GM19025 (cell line): ENCODE measurements around the gene FGFR3.

Experiments used
- ATAC-seq: cut with Tn5 transposase; IDR thresholded peaks from one replicate; pipeline ENCODE4 v1.9.1; 2021; ENCODE audit warnings: mild to moderate bottlenecking, low read depth, moderate library complexity; ENCODE audit not compliant: unreplicated experiment

Gene FGFR3

DNA sequence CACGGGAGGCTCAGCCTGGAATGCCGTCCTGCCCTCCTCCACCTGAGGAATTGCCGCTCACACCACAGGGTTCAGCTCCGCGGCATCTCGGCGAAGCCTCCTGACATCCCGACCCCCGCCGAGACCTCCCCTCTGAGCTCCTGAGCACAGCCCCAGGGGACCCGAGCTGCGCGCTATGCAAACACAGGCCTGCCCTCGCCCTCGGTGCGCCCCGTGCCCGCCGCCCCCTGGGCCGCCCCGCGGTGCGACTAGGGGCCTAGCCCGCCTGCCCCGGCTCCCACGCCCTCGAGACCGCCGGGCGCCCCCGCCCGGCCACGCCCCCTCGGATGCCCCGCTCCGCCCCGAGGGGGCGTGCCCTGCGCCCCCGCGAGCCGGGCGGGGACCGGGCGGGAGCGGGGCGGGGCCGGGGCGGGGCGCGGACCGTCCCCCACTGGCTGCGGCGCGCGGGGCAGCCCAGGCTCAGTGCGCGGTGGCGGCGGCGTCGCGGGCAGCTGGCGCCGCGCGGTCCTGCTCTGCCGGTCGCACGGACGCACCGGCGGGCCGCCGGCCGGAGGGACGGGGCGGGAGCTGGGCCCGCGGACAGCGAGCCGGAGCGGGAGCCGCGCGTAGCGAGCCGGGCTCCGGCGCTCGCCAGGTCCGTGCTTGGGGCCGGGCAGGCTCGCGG lies at the start of gene FGFR3:
Gene FGFR3 (plus strand): TSS at position 462 of the 664 bp plus-strand sequence. CDS start 642 bp downstream, outside the sequence.
- ATAC-seq, result peak; percentile 68

DNA sequence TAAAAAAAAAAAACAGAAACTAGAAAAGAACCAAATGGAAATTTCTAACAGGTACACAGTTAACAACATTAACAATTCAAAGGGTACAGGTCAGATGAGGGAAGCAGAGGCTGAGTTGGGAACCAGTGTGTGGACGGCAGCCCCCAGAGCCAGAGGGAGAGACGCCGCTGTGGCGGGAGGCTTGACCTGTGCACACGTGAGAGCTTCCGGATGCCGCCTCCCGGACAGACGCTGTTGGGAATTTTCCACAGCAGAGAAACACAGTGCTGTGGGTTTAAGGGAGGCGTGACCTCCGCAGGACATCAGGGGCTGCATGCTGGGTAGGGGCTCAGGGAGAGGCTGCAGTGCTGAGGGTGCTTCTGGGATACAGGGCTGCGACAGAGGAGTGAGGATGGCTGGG lies 49.5 kb upstream of the FGFR3 start:
- no peak for ATAC-seq

DNA sequence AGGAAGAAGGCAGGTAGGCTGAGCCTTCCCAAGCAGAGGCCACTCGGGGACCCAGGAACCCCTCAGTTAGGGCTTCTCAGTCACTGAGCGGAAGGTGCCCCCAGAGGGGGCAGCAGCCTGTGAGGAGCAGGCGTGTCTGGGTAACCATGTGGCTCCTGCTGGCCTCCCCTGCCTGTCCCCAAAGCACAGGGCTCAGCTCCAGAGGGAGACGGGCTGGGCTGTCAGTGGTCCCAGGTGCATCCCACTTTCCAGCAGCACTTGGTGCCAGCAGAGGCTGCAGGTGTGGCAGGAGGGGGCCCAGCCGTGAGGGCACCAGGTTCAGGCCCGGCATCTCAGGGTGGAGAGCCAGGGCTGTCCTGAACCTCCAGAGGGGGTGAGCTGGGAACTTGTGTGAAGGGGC lies 49.1 kb upstream of the FGFR3 start:
- ATAC-seq, result no peak

DNA sequence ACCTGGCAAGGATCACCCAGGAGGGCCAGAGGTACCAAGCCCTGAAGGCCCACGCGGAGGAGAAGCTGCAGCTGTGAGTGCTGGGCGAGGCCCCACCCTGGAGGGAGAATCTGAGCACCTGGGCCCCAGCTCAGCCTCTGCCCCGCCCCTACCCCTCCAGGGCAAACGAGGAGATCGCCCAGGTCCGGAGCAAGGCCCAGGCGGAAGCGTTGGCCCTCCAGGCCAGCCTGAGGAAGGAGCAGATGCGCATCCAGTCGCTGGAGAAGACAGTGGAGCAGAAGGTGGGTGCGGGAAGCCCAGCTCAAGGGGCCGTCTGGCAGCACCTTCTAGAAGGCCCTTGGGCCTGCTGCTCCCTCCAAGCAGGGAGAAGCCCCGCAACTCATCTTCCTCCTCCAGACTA lies 48.5 kb upstream of the FGFR3 start:
- no peak for ATAC-seq

DNA sequence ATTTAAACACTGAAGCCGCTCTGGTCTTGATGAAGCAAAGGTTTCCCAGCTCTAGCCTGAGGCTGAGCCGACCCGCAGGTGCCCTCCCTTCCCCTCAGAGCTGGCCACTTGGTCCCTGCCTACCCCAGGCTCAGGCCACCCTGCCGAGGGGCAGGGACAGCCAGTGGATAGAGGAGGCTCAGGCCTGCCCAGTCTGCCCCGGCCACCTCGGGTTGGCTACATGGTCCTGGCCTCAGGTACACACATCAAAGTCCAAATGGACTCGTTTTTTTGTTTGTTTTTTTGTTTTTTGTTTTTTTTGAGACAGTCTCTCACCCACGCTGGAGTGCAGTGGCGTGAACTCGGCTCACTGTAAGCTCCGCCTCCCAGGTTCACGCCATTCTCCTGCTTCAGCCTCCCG lies 47.9 kb upstream of the FGFR3 start:
- ATAC-seq, result no peak

DNA sequence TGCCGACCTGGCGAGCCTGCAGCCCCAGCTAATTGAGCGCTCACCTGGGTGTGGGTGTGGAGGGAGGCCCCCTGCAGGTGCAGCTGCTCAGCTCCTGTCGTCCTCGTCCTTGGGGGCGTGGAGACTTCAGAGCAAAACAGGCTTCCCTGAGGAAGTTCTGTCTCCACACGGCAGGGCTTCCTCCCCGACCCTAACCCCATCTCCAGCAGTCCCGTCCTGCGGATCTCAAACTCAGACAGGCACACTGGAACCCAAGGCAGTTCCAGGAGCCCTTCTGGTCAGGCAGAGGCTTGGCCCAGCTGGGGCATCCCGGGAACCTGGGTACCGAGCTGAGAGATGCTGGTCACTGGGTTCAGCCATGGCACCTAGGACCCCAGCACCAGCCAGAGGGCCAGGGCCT lies 47.4 kb upstream of the FGFR3 start:
- no peak for ATAC-seq

DNA sequence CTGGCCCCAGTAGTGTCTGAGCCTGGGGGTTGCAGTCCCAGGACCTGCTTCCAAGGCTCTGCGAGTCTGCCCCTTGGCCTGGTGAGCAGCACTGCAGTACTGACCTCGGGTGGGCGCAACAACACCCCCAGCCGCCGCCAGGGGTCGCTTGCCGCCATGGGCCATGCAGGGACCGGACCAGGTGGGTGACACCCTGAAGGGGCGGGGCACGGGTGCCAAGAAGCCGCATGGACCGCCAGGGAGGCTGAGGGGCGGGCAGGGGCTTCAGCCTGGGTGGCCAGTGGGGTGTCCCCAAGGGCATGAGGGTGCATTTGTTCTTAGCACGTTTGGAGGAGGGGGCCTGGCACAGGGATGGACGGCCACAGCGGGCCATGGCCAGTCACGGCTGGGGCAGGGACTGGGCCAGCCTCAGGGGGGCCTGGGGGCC lies 46.8 kb upstream of the FGFR3 start:
- ATAC-seq, result no peak

DNA sequence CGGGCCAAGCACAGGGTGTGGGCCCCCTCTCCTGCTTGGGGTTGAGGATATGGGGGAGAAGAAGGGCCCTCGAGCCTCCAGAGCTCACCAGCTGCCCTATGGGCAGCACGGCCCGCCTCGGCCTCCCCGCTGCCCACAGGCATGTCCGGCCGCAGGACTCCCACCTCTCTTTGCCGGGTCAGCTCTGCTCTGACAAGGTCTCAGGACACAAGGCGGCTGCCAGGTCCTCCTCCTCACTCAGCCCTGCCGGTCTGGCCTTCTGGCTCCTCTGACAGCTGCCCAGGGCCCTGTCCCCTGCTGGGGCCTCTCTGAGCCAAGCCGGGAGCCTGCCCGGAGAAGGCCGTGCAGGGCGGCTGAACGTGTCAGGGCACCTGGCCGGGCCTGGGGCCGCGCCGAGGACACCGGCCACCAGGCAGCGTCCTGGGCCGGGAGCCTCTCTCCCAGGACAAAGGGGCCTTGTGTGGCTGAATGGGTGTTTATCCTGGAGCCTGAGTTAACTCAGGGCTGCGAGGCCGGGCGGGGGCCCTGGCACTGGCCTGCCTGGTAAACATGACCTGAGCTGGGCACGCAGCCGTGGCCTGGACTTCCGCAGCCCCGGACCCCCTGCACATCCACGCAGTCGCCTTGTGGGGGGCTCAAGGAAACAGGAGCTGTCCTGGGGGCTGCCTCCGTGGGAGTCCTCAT lies 46.0 kb upstream of the FGFR3 start:
- no peak for ATAC-seq

DNA sequence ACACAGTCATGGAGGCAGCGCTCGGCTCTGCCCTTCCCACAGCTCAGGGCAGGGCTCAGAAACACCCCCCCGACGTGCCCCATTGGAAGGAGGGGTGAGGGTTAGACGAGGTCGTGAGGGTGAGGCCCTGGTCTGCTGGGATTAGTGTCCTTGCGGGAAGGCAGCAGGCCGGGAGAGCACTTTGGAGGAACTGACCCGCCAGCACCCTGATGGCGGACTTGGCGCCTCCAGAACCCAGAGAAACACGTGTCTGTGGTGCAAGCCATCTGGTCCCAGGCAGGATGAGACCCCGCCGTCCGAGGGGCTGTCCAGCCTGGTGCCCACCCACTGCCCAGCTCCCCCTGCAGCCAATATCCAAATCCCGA lies 45.5 kb upstream of the FGFR3 start:
- no peak for ATAC-seq

DNA sequence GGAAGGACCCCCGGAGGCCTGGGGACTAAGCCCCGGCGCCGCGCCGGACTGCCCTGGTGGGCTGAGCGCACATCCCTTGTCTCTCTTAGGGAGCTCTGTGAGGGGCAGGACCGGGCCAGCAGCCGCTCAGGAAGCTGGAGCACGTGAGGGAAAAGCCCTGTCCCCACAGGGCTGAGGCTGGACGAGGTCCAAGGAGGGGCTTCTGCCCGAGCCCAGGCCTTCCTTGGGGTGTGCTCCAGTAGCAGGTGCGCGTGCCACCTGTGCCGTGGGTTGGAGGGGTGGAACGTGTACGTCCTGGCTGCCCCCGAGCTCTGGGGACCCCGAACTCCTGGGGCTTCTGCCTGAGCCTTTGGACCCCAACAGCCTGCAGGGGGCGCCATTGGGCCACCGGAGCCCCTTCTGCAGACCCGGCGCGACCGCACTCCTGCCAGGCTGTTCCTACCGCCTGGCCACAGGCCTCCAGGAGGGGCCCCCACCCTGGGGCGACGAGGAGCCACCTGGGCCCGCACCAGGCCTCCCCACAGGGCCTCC lies 44.6 kb upstream of the FGFR3 start:
- ATAC-seq, result no peak

DNA sequence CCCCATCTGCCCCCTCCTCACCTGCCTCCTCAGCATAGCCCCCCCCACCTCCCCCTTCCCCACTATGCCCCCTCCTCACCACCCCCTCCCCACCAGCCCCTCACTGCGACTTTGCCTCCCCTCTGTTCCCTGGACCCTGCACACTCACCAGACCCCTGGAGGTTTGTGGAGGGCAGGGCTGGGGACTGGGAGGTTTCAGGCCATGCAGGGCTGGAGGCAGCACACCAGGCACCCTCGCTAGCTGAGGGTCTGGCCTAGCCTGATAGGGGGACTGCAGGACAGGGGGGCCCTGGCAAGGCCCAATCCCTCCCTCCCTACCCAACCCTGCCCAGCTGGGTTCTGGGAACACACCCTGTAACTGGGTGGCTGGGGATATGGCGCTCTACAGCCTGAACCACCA lies 43.7 kb upstream of the FGFR3 start:
- ATAC-seq, result no peak

DNA sequence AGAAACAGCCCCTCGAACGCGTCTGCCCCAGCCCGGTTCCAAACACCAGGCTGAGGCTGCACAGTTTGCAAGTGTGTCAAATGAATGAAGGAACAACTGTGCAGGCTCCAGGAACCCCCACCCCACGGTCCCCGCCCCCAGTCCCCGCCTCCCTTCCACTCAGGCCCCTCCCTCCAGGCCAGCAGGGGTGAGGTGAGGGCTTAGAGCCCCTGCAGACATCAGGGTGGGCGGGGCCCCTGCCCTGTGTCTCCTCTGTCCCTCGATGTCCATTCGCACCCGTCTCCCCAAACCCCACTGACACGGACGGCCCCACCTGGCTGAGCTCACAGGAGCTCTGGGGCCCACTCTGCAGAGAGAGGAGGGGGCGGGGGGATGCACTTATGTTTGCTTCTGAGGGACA lies 43.3 kb upstream of the FGFR3 start:
- no peak for ATAC-seq

DNA sequence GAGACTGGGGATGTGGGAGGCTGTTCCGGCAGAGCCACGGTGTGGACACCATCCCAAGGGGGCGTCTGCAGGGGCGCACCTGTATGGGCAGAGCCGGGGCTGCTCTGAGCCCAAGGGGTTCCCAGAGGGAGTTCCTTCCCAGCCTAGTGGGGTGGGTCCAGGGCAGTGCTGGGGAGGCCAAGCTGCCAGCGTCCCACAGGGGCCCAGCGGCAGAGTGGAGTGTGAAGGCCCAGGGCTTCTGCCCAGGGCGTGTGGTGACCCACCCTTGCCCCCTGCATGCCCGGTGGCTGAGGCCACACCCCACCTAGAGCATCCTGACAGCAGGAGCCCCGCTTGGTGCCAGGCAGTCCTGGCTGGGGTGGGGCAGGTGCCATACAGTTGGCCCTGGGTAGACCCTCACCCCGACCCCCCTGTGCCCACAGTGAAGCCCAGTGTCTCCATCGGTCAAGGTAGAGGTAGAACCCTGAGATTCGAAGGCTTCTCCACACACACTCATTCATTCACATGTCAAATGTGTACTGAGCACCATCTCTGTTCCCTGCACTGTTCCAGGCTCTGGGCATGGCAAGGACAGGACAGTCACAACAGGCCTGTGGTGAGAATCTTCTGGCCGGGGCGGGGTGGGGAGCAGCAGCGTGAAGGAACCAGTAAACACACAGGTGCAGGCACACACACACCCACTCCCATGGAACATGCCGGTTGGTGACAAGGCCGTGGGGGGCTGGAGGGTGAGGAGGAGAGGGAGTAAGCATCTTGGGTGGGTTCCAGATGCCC lies 42.5 kb upstream of the FGFR3 start:
- no peak for ATAC-seq

DNA sequence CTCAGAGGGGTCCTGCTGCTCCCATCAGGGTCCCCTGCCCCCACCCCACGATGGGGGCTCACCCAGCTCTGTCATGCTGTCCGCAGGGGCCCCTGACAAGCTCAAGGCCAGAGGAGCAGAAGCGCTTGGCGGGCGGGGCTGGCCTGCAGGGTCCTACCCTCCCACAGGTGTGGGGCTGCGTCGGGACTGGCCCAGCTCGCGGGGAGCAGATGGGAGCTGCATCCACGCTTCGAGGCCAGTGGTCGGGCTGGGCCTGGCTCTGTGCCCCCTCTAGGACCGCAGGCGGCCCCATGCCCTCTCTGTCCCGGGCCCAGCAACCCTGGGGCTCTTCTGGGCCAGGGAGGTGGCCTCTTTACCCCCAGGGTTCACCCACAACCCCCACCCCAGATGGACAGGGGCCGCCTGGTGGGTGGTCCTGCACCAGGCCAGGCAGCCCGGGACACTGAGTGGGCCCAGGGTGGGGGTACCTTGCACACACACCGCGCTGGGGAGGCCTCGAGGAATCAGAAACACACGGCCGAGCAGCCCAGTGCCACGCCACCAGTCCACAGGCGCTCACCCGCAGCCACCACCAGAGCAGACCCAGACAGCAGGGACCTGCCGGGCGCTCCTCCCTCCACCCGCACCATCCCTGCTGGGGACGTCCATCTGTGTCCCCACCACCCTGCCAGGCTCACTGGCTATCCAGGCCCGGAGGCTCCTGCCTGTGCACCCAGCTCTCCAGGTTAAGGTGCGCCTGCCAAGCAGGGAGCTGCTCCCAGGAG lies 41.8 kb upstream of the FGFR3 start:
- no peak for ATAC-seq

DNA sequence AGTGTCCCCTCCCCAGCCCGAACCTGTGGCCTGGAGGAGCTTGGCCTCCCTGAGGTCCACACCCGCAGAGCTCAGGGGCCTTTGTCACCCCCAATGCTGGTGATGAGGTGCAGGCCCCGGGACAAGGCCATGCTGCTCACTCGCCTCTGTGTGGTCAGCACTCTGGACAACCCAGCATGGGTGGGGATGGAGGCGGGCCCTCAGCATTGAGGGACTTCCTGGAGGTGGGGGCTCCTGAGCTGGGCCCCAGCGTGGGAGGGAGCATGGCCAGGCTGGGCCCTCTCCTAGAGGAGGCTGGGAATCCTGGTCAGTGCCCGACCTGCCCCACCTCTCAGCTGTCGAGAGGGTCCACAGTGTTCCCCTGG lies 41.2 kb upstream of the FGFR3 start:
- ATAC-seq, result no peak

DNA sequence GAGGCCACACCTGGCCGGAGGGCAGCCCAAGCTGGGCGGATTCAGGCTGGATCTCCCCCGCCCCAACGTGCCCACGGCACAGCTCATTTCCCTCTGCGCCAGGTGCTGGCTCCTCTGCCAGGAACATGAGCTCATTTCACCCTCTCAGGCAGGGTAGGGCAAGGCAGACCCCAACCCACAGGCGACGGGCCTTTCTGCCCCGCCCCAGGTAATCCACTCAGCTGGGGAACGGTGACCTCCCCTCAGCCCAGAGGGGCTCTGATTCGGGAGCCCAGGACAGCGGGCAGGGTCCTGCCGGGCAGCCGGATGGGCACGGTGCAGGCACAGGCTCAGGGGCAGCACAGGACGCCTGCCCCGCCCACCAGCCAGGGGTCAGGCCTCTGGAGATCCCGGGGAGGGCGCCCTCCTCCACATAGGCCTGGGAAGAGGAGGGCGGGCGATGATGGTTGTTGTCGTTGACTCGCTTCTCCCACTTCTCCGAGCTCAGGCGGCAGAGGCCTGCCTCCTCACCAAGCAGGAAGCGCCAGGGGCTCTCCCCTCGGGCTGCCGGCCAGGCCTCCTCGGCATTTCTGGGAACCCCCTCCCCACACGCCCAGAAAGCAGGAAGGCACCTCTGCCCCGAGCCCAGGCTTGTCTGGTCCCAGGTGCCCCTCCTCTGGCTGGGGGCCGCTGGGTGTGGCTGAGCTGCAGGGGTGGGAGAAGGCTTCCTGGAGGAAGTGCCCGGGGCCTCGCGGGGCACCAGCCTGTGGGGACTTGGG lies 40.6 kb upstream of the FGFR3 start:
- no peak for ATAC-seq

DNA sequence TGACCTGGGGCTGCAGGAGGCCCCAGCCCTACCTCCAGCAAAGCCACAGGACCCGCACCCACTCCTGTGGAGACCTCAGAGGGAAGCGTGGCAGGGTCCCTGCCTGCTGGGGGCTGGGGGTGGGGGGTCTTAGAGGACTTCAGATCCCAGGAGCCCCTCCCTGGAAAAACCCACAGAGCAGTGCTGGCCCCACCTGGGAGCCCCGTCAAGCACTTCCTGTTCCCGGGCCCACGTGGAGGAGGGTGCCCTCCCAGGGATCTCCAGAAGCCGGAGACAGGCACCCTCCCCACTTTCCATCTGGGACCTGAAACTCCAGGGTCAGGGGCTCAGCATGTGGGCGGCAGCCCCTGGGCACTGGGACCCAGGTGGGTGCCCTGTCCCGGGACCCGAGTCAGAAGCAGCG lies 39.8 kb upstream of the FGFR3 start:
- no peak for ATAC-seq

DNA sequence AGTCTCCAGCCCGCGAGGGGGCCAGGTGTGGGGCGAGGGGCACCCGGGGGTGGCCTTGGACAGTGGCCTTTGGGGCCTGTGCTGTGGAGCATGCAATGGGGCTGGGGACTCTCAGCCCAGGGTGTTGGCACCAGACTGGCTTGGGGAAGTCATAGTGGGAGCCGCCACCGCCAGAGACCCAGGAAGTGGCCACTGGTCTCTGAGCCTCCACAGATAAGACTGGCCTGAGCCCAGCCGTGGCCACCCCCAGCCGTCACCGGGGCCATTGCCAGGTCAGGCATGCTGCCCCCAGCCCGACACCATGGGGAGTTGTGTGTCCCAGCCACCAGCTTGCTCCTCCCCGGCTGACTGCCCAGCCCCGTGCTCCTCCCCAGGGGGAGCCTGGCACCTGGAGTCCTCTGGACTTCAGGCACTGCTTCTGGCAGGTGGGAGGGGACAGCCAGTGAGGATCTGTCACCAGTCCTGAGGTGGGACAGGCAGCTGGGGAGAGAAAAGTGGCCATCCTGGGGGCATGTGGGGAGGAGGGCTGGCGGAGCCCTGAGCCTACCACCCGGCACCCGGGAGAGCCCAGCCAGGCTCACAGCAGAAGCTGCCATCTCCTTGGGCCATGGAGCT lies 39.3 kb upstream of the FGFR3 start:
- no peak for ATAC-seq

DNA sequence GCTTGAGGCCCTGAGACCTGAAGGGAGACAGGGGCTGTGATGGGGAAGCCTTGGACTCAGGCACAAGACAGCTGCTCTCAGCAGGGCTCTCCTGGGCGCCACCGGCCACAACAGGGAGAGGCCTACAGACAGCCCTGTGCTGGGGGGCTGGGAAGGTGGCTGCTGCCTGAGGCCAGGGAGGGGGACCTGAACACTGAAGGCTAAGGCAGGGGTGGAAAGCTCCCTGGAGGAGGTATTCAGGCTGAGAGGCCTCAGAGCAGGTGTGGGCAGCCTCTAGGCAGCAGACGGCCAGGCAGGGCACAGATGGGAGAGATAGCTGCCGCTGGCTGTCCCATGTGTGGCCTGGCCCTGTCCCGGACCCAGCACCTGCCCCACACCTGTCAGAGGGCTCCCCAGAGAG lies 38.8 kb upstream of the FGFR3 start:
- no peak for ATAC-seq

DNA sequence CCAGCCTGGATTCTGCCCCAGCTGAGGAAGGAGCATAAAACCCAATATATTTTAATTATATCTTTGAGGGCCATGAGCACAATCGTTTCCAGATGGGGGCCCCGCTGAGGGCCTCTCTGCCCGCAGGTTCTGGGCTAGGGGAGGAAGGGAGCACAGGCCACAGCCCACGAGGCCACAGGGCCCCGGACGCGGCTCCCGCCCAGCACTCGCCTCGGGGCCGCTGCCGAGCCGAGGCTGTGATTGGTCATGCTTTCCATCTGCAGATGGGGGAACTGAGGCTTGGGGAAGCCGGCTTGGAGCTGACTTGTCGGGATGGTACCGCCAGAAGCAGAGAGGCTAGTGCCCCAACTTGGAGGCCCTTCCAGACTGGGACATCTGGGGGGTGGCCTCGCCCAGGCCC lies 37.8 kb upstream of the FGFR3 start:
- no peak for ATAC-seq
